Body of pancreas (tissue), 4 donors: Measurements from ENCODE around the gene CLEC16A. TPM values are rescaled to one million over a fixed set of nuclear protein-coding genes. Genes with fewer than 3 reads are reported as not detected.

Source experiments
- ATAC-seq: fragments of 150-250 bp; one replicate; pipeline ENCODE4 v1.9.1; 2016
- DNase-seq, 4 donors: peaks; one replicate each; pipeline ENCODE4 v3.0.0-alpha.2; 2019
- H3K27ac ChIP-seq, 4 donors: fragments of 200-600 bp; sonication (generic); 1 replicate in 3 of 4; 2 replicates in 1 of 4; pipeline versions ENCODE4 v1.5.1 to v1.6.1; 2016 to 2019; ENCODE audit warnings: mild to moderate bottlenecking in 1 of 4, mixed read lengths in 1 of 4, moderate library complexity in 1 of 4
- H3K27me3 ChIP-seq, 2 donors: fragments of 200-600 bp; sonication (generic); one replicate each; pipeline ENCODE4 v1.6.0; 2016; ENCODE audit warnings: mild to moderate bottlenecking in 1 of 2
- H3K36me3 ChIP-seq, 2 donors: fragments of 200-600 bp; sonication (generic); replicated peaks in 1 of 2; 2 replicates each; pipeline ENCODE4 v1.5.1; 2016; ENCODE audit warnings: low read depth in 2 of 2; ENCODE audit not compliant: insufficient read depth in 1 of 2
- H3K4me1 ChIP-seq: fragments of 200-600 bp; sonication (generic); one replicate; pipeline ENCODE4 v1.6.0; 2016
- H3K4me3 ChIP-seq, 2 donors: fragments of 200-600 bp; sonication (generic); 1 replicate in 1 of 2; 2 replicates in 1 of 2; pipeline ENCODE4 v1.5.1; 2016 to 2019
- H3K9me3 ChIP-seq, 3 donors: fragments of 200-600 bp; sonication (generic); 1 replicate in 2 of 3; 2 replicates in 1 of 3; pipeline ENCODE4 v1.5.1; 2016
- CTCF ChIP-seq, 7 experiments: fragments of 450-650 bp in 4 of 7; fragments of 200-600 bp in 3 of 7; sonication (generic) in 3 of 7; IDR thresholded peaks; one replicate each; pipeline ENCODE4 v1.5.1; 2016 to 2019; ENCODE audit warnings: antibody characterized with exemption in 7 of 7
- POLR2A ChIP-seq, 3 donors: fragments of 450-650 bp; IDR thresholded peaks; one replicate each; pipeline ENCODE4 v1.6.1; 2016; ENCODE audit warnings: antibody characterized with exemption in 3 of 3, mild to moderate bottlenecking in 2 of 3
- WGBS, 2 donors: methylation state at CpG; one replicate each; pipeline ENCODE4 v1.1.5; 2017; 5-methylcytosine and 5-hydroxymethylcytosine counted together
- intact Hi-C: fragments of 100-400 bp; cut with DNase I; formaldehyde crosslinking; loops from one replicate; pipeline ENCODE4 v1.15.1; 2023
- total RNA-seq, 2 donors: library from RNA; depleted of rRNA; stranded (reverse); fragments of >200 nt; gene quantifications; one replicate each; pipeline ENCODE4 v1.1.0, GENCODE V29; 2016

Gene CLEC16A
- total RNA-seq, 2 donors from 2014 or later = 15.0 to 21.4 TPM

- Histone ChIP-seq H3K9me3 (no peaks in the 10 kb centered on the region), H3K4me1 (no peaks in the 10 kb centered on the region), H3K4me3 (no peak overlapping the region), H3K27me3 (no peaks in the 10 kb centered on the region), H3K27ac (no peak overlapping the region), H3K36me3 (peaks cover 0 to 1% of the 10 kb centered on the region in 2 donors)
- WGBS, 2 donors = 69 to 78% methylated on average over 6 of the region's 6 CpGs
- no peak for TF ChIP-seq CTCF (IDR thresholded peaks at IDR 0.05)
- TF ChIP-seq POLR2A (IDR thresholded peaks at IDR 0.05) = no peak
- ATAC-seq = no peak
- no peak for DNase-seq
- intact Hi-C loops = no loop called here
Measured at GRCh38 chr16:10957771-10958482, 13.6 kb downstream of the CLEC16A start.

- Histone ChIP-seq H3K9me3 (no peaks in the 10 kb centered on the region), H3K4me1 (peaks cover 1% of the 10 kb centered on the region), H3K4me3 (no peak overlapping the region), H3K27me3 (no peaks in the 10 kb centered on the region), H3K27ac (no peak overlapping the region), H3K36me3 (peaks cover 0 to 4% of the 10 kb centered on the region in 2 donors)
- intact Hi-C loops = no loop called here
- ATAC-seq (no peak), DNase-seq (no peak)
- TF ChIP-seq POLR2A (IDR thresholded peaks at IDR 0.05) = no peak
- TF ChIP-seq CTCF (IDR thresholded peaks at IDR 0.05) = no peak
- 91 to 97% methylated on average over 4 to 5 of the region's 5 CpGs for WGBS, 2 donors
Measured at GRCh38 chr16:10959161-10959560, 14.8 kb downstream of the CLEC16A start.

- Histone ChIP-seq H3K27ac (no peak overlapping the region), H3K9me3 (no peaks in the 10 kb centered on the region), H3K4me1 (peaks cover 4% of the 10 kb centered on the region), H3K4me3 (no peak overlapping the region), H3K27me3 (no peaks in the 10 kb centered on the region), H3K36me3 (peaks cover 0 to 4% of the 10 kb centered on the region in 2 donors)
- TF ChIP-seq POLR2A (IDR thresholded peaks at IDR 0.05) (no peak), CTCF (IDR thresholded peaks at IDR 0.05) (no peak)
- ATAC-seq = no peak
- intact Hi-C loops = loop anchor here (10.0 kb wide), 1 partner anchor 304 kb away; the partner anchor contains the start of gene TNP2
- 76 to 80% methylated on average over 7 of the region's 7 CpGs for WGBS, 2 donors
- no peak for DNase-seq
Measured at GRCh38 chr16:10961231-10961630, 16.9 kb downstream of the CLEC16A start.

- Histone ChIP-seq H3K9me3 (no peaks in the 10 kb centered on the region), H3K4me1 (peaks cover 16% of the 10 kb centered on the region), H3K4me3 (no peak overlapping the region), H3K27ac (peak overlapping the region in 2 of 4 donors; percentile 26 to 37), H3K36me3 (peaks cover 0 to 4% of the 10 kb centered on the region in 2 donors), H3K27me3 (no peaks in the 10 kb centered on the region)
- intact Hi-C loops = loop anchor here (10.0 kb wide), 1 partner anchor 301 kb away; the partner anchor contains the start of gene TNP2
- ATAC-seq (peak; percentile 90), DNase-seq (peak; percentile 83 to 88 (median 84))
- TF ChIP-seq POLR2A (IDR thresholded peaks at IDR 0.05) (no peak), CTCF (IDR thresholded peaks at IDR 0.05) (peak; percentile 85 to 94 (median 91))
- WGBS, 2 donors = 24 to 25% methylated on average over 15 to 20 of the region's 20 CpGs
Measured at GRCh38 chr16:10964039-10964890, 19.9 kb downstream of the CLEC16A start.
